GM23338 (cell line): Measurements from ENCODE around the gene SULT1B1. TPM values are rescaled to one million over a fixed set of nuclear protein-coding genes. Genes with fewer than 3 reads are reported as not detected.

Experiments
- ATAC-seq: fragments of 200-7000 bp; cut with Tn5 transposase; 3 replicates; pipeline ENCODE4 v1.9.1; 2020
- DNase-seq: peaks from one replicate; pipeline ENCODE4 v3.0.0-alpha.2; 2015; ENCODE audit warnings: low spot score
- H2AFZ ChIP-seq: fragments of 200-600 bp; sonication (generic); 2 replicates; pipeline ENCODE4 v1.8.0; 2016; ENCODE audit warnings: antibody characterized with exemption, mild to moderate bottlenecking, moderate library complexity
- H3F3A ChIP-seq: fragments of 200-600 bp; sonication (generic); replicated peaks from 2 replicates; pipeline ENCODE4 v1.8.0; 2017; ENCODE audit warnings: antibody characterized with exemption, mixed run types, low read depth
- H3K27ac ChIP-seq: fragments of 200-600 bp; sonication (generic); 2 replicates; pipeline ENCODE4 v1.6.1; 2016; ENCODE audit warnings: low read depth
- H3K27me3 ChIP-seq: fragments of 200-600 bp; sonication (generic); 2 replicates; pipeline ENCODE4 v1.8.0; 2016; ENCODE audit warnings: mild to moderate bottlenecking, mixed run types, moderate library complexity; ENCODE audit not compliant: insufficient read depth
- H3K36me3 ChIP-seq: fragments of 200-600 bp; sonication (generic); 2 replicates; pipeline ENCODE4 v1.8.0; 2016; ENCODE audit warnings: mild to moderate bottlenecking; ENCODE audit not compliant: insufficient read depth
- H3K4me1 ChIP-seq: fragments of 200-600 bp; sonication (generic); 2 replicates; pipeline ENCODE4 v1.8.0; 2016; ENCODE audit warnings: mild to moderate bottlenecking, moderate library complexity; ENCODE audit not compliant: insufficient read depth
- H3K4me2 ChIP-seq: fragments of 200-600 bp; sonication (generic); 2 replicates; pipeline ENCODE4 v1.7.1; 2017; ENCODE audit warnings: mixed run types
- H3K4me3 ChIP-seq: fragments of 200-600 bp; sonication (generic); 2 replicates; pipeline ENCODE4 v1.6.1; 2016; ENCODE audit warnings: mixed run types
- H3K79me2 ChIP-seq: fragments of 200-600 bp; sonication (generic); replicated peaks from 2 replicates; pipeline ENCODE4 v1.8.0; 2017; ENCODE audit warnings: mild to moderate bottlenecking; ENCODE audit not compliant: insufficient read depth
- H3K9me2 ChIP-seq: fragments of 200-600 bp; sonication (generic); 2 replicates; pipeline ENCODE4 v1.8.0; 2017; ENCODE audit not compliant: insufficient read depth
- H4K20me1 ChIP-seq: fragments of 200-600 bp; sonication (generic); replicated peaks from 2 replicates; pipeline ENCODE4 v1.8.0; 2017; ENCODE audit warnings: mild to moderate bottlenecking; ENCODE audit not compliant: insufficient read depth
- H3K27ac Mint-ChIP-seq: 2 replicates; pipeline ENCODE4 v1.8.0; 2020; ENCODE audit warnings: inconsistent platforms, mild to moderate bottlenecking, moderate library complexity, mixed read lengths
- H3K27me3 Mint-ChIP-seq: 3 replicates; pipeline ENCODE4 v1.8.0; 2022; ENCODE audit warnings: low read depth, mild to moderate bottlenecking, moderate library complexity, mixed read lengths, inconsistent platforms; ENCODE audit not compliant: insufficient read depth, poor library complexity
- H3K36me3 Mint-ChIP-seq: 3 replicates; pipeline ENCODE4 v1.8.0; 2021; ENCODE audit warnings: low read depth, mild to moderate bottlenecking, inconsistent platforms, moderate library complexity, mixed read lengths
- H3K4me1 Mint-ChIP-seq: 3 replicates; pipeline ENCODE4 v1.8.0; 2020; ENCODE audit warnings: mild to moderate bottlenecking, inconsistent platforms, mixed read lengths
- H3K4me3 Mint-ChIP-seq: 3 replicates; pipeline ENCODE4 v1.8.0; 2021; ENCODE audit warnings: moderate library complexity, mild to moderate bottlenecking, inconsistent platforms, mixed read lengths
- H3K9me3 Mint-ChIP-seq: 3 replicates; pipeline ENCODE4 v1.8.0; 2020; ENCODE audit warnings: moderate library complexity, mild to moderate bottlenecking, inconsistent platforms, mixed read lengths
- ETS1 ChIP-seq: IDR thresholded peaks from 2 replicates; pipeline ENCODE4 v1.6.1; 2016; ENCODE audit warnings: antibody characterized with exemption
- EZH2 ChIP-seq: fragments of 200-600 bp; sonication (generic); IDR thresholded peaks from one replicate; pipeline ENCODE4 v1.8.0; 2017; ENCODE audit warnings: antibody characterized with exemption, mild to moderate bottlenecking, low read depth; ENCODE audit not compliant: unreplicated experiment
- EZH2phosphoT487 ChIP-seq: fragments of 200-600 bp; sonication (generic); IDR thresholded peaks from one replicate; pipeline ENCODE4 v1.8.1; 2018; ENCODE audit warnings: antibody characterized with exemption; ENCODE audit not compliant: unreplicated experiment
- JUNB ChIP-seq: IDR thresholded peaks from one replicate; pipeline ENCODE4 v1.6.1; 2016; ENCODE audit warnings: antibody characterized with exemption; ENCODE audit not compliant: unreplicated experiment
- NANOG ChIP-seq: IDR thresholded peaks from 2 replicates; pipeline ENCODE4 v1.6.1; 2016; ENCODE audit warnings: antibody characterized with exemption, borderline replicate concordance
- POLR2AphosphoS5 ChIP-seq: IDR thresholded peaks from 2 replicates; pipeline ENCODE4 v1.6.1; 2016; ENCODE audit warnings: antibody characterized with exemption, low read depth
- STAT1 ChIP-seq: IDR thresholded peaks from one replicate; pipeline ENCODE4 v1.6.1; 2016; ENCODE audit warnings: antibody characterized with exemption; ENCODE audit not compliant: unreplicated experiment
- ZNF114 ChIP-seq: fragments of 250-450 bp; sonication (Bioruptor Pico); IDR thresholded peaks from 2 replicates; pipeline ENCODE4 v1.5.0; 2020; ENCODE audit warnings: mild to moderate bottlenecking, moderate library complexity
- ZNF331 ChIP-seq: fragments of 250-450 bp; sonication (Bioruptor Pico); IDR thresholded peaks from 2 replicates; pipeline ENCODE4 v1.5.0; 2020; ENCODE audit warnings: low read depth, mild to moderate bottlenecking, moderate library complexity
- polyA plus RNA-seq: library from polyadenylated mRNA; unstranded; fragments of >200 nt; fragmentation: Nextera tagmentation; extraction: Ambion mirVana; gene quantifications from 2 replicates; pipeline ENCODE4 v1.2.1, GENCODE V29; 2016
- total RNA-seq: library from RNA; depleted of rRNA; stranded (reverse); fragments of >200 nt; shearing (Covaris generic); gene quantifications from 2 replicates; pipeline ENCODE4 v1.2.3, GENCODE V29; 2014
- TF ChIP-seq, protein P1 (sequence below): fragments of 250-450 bp; sonication (Bioruptor Pico); IDR thresholded peaks from 2 replicates; pipeline ENCODE4 v1.5.0; 2020; ENCODE audit warnings: mild to moderate bottlenecking, moderate library complexity
- TF ChIP-seq, protein P2 (sequence below): IDR thresholded peaks from one replicate; pipeline ENCODE4 v1.6.1; 2018; ENCODE audit warnings: antibody characterized with exemption; ENCODE audit not compliant: unreplicated experiment

The SULT1B1 gene
- total and polyA plus RNA-seq, 2 experiments from 2014 or later, result not detected

DNA sequence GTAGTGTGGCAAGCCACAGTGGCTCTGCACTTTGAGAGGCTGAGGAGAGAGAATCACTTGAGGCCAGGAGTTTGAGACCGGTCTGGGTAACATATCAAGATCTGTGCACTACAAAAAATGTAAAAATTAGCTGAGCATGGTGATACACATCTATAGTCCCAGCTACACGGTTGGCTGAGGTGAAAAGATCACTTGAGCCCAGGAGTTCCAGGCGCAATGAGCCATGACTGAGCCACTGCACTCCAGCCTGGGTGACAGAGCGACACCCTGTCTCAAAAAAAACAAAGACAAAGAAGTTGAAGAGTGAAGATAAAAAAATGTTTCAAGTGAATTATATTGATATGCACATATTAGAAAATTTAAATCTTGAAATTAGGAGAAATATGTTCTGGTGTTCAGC is 46.3 kb downstream of the SULT1B1 start:
- H2AFZ ChIP-seq, result no peak overlapping the region

More for the DNA sequence above, 46.3 kb downstream of the SULT1B1 start:
- ATAC-seq, result no peak
- Histone ChIP-seq H3K9me2 (0 out of 2 replicates have a peak, but pooled peaks cover 6% of the 10 kb centered on the region), H3F3A (no peaks in the 10 kb centered on the region), H3K27ac (no peak overlapping the region), H3K27me3 (no peaks in the 10 kb centered on the region), H3K79me2 (no peaks in the 10 kb centered on the region), H4K20me1 (no peaks in the 10 kb centered on the region), H3K4me1 (peaks cover 16% of the 10 kb centered on the region), H3K4me2 (no peak overlapping the region), H3K36me3 (no peaks in the 10 kb centered on the region; the same call in 1 of the 2 replicates), H3K4me3 (no peak overlapping the region)
- Mint-ChIP-seq H3K27me3 (no peaks in the 10 kb centered on the region), H3K27ac (no peak overlapping the region), H3K9me3 (peaks cover 18% of the 10 kb centered on the region), H3K4me3 (no peak overlapping the region), H3K4me1 (peaks cover 11% of the 10 kb centered on the region), H3K36me3 (peaks cover 9% of the 10 kb centered on the region)
- DNase-seq, result no peak
- TF ChIP-seq, protein P1, sequence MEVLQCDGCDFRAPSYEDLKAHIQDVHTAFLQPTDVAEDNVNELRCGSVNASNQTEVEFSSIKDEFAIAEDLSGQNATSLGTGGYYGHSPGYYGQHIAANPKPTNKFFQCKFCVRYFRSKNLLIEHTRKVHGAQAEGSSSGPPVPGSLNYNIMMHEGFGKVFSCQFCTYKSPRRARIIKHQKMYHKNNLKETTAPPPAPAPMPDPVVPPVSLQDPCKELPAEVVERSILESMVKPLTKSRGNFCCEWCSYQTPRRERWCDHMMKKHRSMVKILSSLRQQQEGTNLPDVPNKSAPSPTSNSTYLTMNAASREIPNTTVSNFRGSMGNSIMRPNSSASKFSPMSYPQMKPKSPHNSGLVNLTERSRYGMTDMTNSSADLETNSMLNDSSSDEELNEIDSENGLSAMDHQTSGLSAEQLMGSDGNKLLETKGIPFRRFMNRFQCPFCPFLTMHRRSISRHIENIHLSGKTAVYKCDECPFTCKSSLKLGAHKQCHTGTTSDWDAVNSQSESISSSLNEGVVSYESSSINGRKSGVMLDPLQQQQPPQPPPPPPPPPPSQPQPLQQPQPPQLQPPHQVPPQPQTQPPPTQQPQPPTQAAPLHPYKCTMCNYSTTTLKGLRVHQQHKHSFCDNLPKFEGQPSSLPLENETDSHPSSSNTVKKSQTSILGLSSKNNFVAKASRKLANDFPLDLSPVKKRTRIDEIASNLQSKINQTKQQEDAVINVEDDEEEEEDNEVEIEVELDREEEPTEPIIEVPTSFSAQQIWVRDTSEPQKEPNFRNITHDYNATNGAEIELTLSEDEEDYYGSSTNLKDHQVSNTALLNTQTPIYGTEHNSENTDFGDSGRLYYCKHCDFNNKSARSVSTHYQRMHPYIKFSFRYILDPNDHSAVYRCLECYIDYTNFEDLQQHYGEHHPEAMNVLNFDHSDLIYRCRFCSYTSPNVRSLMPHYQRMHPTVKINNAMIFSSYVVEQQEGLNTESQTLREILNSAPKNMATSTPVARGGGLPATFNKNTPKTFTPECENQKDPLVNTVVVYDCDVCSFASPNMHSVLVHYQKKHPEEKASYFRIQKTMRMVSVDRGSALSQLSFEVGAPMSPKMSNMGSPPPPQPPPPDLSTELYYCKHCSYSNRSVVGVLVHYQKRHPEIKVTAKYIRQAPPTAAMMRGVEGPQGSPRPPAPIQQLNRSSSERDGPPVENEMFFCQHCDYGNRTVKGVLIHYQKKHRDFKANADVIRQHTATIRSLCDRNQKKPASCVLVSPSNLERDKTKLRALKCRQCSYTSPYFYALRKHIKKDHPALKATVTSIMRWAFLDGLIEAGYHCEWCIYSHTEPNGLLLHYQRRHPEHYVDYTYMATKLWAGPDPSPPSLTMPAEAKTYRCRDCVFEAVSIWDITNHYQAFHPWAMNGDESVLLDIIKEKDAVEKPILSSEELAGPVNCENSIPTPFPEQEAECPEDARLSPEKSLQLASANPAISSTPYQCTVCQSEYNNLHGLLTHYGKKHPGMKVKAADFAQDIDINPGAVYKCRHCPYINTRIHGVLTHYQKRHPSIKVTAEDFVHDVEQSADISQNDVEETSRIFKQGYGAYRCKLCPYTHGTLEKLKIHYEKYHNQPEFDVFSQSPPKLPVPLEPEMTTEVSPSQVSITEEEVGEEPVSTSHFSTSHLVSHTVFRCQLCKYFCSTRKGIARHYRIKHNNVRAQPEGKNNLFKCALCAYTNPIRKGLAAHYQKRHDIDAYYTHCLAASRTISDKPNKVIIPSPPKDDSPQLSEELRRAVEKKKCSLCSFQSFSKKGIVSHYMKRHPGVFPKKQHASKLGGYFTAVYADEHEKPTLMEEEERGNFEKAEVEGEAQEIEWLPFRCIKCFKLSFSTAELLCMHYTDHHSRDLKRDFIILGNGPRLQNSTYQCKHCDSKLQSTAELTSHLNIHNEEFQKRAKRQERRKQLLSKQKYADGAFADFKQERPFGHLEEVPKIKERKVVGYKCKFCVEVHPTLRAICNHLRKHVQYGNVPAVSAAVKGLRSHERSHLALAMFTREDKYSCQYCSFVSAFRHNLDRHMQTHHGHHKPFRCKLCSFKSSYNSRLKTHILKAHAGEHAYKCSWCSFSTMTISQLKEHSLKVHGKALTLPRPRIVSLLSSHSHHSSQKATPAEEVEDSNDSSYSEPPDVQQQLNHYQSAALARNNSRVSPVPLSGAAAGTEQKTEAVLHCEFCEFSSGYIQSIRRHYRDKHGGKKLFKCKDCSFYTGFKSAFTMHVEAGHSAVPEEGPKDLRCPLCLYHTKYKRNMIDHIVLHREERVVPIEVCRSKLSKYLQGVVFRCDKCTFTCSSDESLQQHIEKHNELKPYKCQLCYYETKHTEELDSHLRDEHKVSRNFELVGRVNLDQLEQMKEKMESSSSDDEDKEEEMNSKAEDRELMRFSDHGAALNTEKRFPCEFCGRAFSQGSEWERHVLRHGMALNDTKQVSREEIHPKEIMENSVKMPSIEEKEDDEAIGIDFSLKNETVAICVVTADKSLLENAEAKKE, result no peak
- no peak for TF ChIP-seq EZH2
- no peak for TF ChIP-seq STAT1
- TF ChIP-seq, protein P2, sequence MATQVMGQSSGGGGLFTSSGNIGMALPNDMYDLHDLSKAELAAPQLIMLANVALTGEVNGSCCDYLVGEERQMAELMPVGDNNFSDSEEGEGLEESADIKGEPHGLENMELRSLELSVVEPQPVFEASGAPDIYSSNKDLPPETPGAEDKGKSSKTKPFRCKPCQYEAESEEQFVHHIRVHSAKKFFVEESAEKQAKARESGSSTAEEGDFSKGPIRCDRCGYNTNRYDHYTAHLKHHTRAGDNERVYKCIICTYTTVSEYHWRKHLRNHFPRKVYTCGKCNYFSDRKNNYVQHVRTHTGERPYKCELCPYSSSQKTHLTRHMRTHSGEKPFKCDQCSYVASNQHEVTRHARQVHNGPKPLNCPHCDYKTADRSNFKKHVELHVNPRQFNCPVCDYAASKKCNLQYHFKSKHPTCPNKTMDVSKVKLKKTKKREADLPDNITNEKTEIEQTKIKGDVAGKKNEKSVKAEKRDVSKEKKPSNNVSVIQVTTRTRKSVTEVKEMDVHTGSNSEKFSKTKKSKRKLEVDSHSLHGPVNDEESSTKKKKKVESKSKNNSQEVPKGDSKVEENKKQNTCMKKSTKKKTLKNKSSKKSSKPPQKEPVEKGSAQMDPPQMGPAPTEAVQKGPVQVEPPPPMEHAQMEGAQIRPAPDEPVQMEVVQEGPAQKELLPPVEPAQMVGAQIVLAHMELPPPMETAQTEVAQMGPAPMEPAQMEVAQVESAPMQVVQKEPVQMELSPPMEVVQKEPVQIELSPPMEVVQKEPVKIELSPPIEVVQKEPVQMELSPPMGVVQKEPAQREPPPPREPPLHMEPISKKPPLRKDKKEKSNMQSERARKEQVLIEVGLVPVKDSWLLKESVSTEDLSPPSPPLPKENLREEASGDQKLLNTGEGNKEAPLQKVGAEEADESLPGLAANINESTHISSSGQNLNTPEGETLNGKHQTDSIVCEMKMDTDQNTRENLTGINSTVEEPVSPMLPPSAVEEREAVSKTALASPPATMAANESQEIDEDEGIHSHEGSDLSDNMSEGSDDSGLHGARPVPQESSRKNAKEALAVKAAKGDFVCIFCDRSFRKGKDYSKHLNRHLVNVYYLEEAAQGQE, result no peak
- TF ChIP-seq ZNF114, result no peak
- no peak for TF ChIP-seq POLR2AphosphoS5
- TF ChIP-seq ZNF331 (CRISPR knock-in tag), result no peak
- TF ChIP-seq NANOG, result no peak
- no peak for TF ChIP-seq ETS1
- TF ChIP-seq JUNB, result no peak
- no peak for TF ChIP-seq EZH2phosphoT487
